Activated naive CD4-positive, alpha-beta T cell treated with anti-CD3 and anti-CD28 coated beads, Interleukin-2, amount 10 ng/mL, durations not matched to agents 7 days and 5 days (primary cell): ENCODE measurements around the gene SPOCK3.

ENCODE experiments used
- CTCF ChIA-PET: fragments of 350-600 bp; sonication (Branson Sonifier 250); formaldehyde crosslinking; loops from one replicate; lab custom pipeline; 2021; ENCODE audit warnings: antibody characterized with exemption; lab: Charles Lee
- DNase-seq: peaks from one replicate; pipeline ENCODE4 v3.0.0-alpha.2; 2020
- H3K27ac Mint-ChIP-seq: one replicate; pipeline ENCODE4 v1.8.0; 2021; ENCODE audit warnings: mild to moderate bottlenecking, moderate library complexity, mixed read lengths
- H3K27me3 Mint-ChIP-seq: one replicate; pipeline ENCODE4 v1.8.0; 2021; ENCODE audit warnings: mild to moderate bottlenecking, mixed read lengths
- H3K36me3 Mint-ChIP-seq: one replicate; pipeline ENCODE4 v1.8.0; 2021; ENCODE audit warnings: mixed read lengths
- H3K4me1 Mint-ChIP-seq: one replicate; pipeline ENCODE4 v1.8.0; 2021; ENCODE audit warnings: mixed read lengths
- H3K4me3 Mint-ChIP-seq: one replicate; pipeline ENCODE4 v1.8.0; 2021; ENCODE audit warnings: mild to moderate bottlenecking, moderate library complexity, mixed read lengths
- H3K9me3 Mint-ChIP-seq: one replicate; pipeline ENCODE4 v1.8.0; 2021; ENCODE audit warnings: mixed read lengths

The SPOCK3 gene

DNA sequence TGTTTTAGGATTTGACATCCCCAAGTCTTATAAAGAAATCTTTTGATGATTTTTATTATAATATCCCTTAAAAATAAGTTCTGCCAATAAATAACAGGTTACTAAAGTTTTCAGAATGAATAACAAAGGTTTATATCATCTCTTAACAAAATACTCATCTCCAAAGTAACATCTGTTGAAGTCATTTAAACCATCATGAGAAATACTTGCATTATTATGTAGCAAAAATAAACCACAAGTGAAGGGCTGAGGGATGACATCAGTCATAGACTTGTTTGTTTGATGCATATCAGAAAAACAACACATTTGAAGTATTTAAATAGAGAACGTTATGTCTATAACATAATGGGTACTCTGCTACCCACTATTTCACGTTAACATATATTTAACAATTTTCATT is 114.9 kb downstream of the SPOCK3 start:
- CTCF ChIA-PET, result no interaction called here
- no peak for DNase-seq
- H3K4me3 Mint-ChIP-seq, result no peak overlapping the region
- no peaks in the 10 kb centered on the region for H3K27me3 Mint-ChIP-seq
- no peaks in the 10 kb centered on the region for H3K36me3 Mint-ChIP-seq
- no peaks in the 10 kb centered on the region for H3K4me1 Mint-ChIP-seq
- peaks cover under 1% of the 10 kb centered on the region for H3K9me3 Mint-ChIP-seq
- no peak overlapping the region for H3K27ac Mint-ChIP-seq

DNA sequence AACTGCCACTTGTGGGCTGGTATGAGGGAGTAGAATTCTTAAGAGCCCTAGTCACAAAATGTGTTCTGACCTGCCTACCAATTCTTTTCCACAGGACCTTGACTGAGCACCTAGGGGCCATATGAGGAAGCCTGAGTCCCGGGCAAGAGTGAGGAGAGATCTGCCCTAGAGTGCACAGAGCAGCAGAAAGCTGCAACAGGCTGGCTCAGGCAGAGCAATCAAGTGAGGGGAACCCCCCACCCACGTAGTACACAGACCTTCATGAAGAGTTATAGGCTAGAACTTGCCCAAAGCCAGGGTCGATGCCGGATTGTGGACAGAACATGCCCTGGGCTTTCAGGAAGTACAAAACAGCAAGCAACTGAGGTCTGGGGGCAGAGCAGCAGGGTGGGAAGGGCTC is 117.0 kb downstream of the SPOCK3 start:
- no peaks in the 10 kb centered on the region for H3K4me1 Mint-ChIP-seq
- H3K36me3 Mint-ChIP-seq, result no peaks in the 10 kb centered on the region
- DNase-seq, result no peak
- CTCF ChIA-PET, result no interaction called here
- no peaks in the 10 kb centered on the region for H3K27me3 Mint-ChIP-seq
- H3K4me3 Mint-ChIP-seq, result no peak overlapping the region
- no peaks in the 10 kb centered on the region for H3K9me3 Mint-ChIP-seq
- no peak overlapping the region for H3K27ac Mint-ChIP-seq

DNA sequence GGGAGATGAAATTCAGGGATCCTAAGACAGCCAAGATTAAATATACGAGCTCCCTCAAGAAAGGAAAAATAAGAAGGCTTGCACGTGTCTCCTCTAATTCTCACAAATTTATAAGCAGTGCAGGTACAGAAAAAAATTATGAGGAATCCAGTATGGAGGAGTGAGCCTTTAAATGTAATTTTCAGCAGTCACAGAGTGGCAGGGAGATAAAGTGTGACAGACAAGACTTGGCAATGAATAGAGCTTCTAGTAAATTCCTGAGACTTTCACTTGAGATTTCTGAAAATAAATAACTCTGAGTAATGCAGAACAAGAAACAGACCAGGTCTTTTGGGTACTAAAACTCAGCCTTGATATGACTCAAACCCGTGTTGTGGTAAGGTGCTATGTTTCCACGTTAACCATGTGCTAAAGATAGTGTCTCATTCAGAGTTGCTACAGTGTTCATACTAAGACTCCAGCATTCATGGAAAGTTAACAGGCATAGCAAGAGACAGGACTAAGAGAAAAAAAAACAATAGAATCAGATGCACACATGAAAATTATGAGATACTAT is 119.8 kb downstream of the SPOCK3 start:
- Mint-ChIP-seq H3K27ac (no peak overlapping the region), H3K4me1 (no peaks in the 10 kb centered on the region), H3K9me3 (no peaks in the 10 kb centered on the region), H3K27me3 (no peaks in the 10 kb centered on the region), H3K4me3 (no peak overlapping the region), H3K36me3 (no peaks in the 10 kb centered on the region)
- CTCF ChIA-PET, result no interaction called here
- no peak for DNase-seq

DNA sequence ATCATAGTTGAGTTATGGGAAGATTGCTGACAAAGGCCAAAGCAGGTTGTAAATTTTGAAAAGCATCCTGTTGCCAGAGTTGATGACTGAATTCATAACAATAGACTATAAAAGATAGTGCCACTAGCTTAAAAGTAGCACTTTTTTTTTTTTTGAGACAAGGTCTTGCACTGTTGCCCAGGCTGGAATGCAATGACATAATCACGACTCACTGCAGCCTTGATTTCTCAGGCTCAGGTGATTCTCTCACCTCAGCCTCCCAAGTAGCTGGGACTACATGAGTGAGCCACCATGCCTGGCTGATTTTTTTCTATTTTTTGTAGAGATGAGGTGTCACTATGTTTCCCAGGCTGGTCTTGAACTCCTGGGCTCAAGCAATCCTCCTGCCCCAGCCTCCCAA is 122.7 kb downstream of the SPOCK3 start:
- no peaks in the 10 kb centered on the region for H3K36me3 Mint-ChIP-seq
- no peak for DNase-seq
- CTCF ChIA-PET, result no interaction called here
- no peaks in the 10 kb centered on the region for H3K9me3 Mint-ChIP-seq
- no peak overlapping the region for H3K4me3 Mint-ChIP-seq
- no peak overlapping the region for H3K27ac Mint-ChIP-seq
- no peaks in the 10 kb centered on the region for H3K27me3 Mint-ChIP-seq
- no peaks in the 10 kb centered on the region for H3K4me1 Mint-ChIP-seq

DNA sequence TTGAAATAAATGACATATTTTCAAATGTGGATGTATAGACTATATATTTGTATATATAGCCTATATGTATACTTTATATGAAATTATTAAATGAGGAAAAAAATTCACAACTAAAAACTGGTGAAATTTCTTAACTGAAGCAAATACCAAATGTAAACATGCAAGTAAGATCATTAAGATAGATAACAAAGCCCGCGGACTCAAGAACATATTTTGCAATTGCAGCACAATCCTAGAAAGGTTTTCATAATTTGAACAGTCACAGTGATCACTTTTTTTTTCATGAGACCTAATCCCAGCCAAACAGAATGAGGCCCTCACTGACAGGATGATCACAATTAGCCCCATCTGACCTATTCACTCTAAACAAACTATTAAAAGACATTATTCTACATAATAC is 123.2 kb downstream of the SPOCK3 start:
- Mint-ChIP-seq H3K27me3 (no peaks in the 10 kb centered on the region), H3K27ac (no peak overlapping the region), H3K4me1 (no peaks in the 10 kb centered on the region), H3K4me3 (no peak overlapping the region), H3K36me3 (no peaks in the 10 kb centered on the region), H3K9me3 (peaks cover 2% of the 10 kb centered on the region)
- DNase-seq, result no peak
- CTCF ChIA-PET, result no interaction called here

DNA sequence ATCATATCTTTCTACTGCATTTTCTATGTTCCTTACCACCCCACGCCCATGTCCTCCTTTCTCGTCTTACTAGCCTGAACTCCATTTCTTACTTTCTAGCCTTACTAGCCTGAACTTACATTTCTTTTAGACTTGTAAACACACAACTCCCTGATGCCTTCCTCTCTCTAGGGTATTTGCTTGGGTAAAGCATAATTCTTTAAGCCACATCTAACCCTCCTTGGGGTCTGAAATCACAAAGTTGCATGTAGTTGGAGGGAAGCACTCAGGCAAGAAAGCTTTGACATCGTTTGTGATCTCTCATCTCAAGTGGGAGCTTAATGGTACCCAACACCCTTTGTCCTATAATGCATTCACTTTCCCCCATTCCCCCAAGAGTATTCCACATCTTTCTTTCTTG is 124.4 kb downstream of the SPOCK3 start:
- H3K9me3 Mint-ChIP-seq, result peaks cover 2% of the 10 kb centered on the region
- H3K4me3 Mint-ChIP-seq, result no peak overlapping the region
- CTCF ChIA-PET, result no interaction called here
- H3K27ac Mint-ChIP-seq, result no peak overlapping the region
- DNase-seq, result no peak
- no peaks in the 10 kb centered on the region for H3K4me1 Mint-ChIP-seq
- H3K27me3 Mint-ChIP-seq, result no peaks in the 10 kb centered on the region
- no peaks in the 10 kb centered on the region for H3K36me3 Mint-ChIP-seq

DNA sequence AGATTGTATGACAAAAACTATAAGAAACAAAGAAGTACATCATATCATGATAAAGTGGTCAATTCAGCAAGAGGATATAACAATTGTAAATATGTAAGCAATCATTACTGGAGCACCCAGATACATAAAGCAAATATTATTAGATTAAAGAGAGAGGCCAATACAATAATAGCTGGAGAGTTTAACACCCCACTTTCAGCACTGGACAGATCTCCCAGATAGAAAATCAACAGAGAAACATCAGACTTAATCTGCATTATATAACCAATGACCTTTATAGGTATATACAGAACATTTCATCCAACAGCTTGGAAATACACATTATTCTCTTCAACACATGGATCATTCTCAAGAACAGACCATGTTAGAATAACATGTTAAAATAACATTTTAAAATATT is 128.4 kb downstream of the SPOCK3 start:
- CTCF ChIA-PET, result no interaction called here
- Mint-ChIP-seq H3K27ac (no peak overlapping the region), H3K27me3 (no peaks in the 10 kb centered on the region), H3K4me1 (no peaks in the 10 kb centered on the region), H3K9me3 (peaks cover 2% of the 10 kb centered on the region), H3K36me3 (no peaks in the 10 kb centered on the region), H3K4me3 (no peak overlapping the region)
- no peak for DNase-seq

DNA sequence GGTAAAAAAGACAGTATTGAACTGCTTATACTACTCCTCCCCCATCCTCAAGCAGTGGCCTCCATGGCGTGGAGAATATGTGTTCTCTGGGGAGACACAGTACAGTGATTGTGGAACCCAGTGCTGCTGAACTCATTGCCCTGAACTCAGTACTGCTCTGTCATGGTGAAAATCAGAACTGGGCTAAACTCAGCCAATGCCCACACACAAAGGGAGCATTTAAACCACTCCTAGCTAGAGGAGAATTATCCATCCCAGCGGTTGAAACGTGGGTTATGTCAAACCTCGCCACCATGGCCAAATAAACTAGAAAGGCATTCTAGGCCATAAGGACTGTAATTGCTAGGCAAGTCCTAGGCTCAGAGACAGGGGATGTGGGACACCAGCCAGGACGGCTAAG is 131.8 kb downstream of the SPOCK3 start:
- H3K27ac Mint-ChIP-seq, result no peak overlapping the region
- H3K9me3 Mint-ChIP-seq, result peaks cover 2% of the 10 kb centered on the region
- no peaks in the 10 kb centered on the region for H3K27me3 Mint-ChIP-seq
- no peaks in the 10 kb centered on the region for H3K36me3 Mint-ChIP-seq
- CTCF ChIA-PET, result no interaction called here
- DNase-seq, result no peak
- no peaks in the 10 kb centered on the region for H3K4me1 Mint-ChIP-seq
- H3K4me3 Mint-ChIP-seq, result no peak overlapping the region

DNA sequence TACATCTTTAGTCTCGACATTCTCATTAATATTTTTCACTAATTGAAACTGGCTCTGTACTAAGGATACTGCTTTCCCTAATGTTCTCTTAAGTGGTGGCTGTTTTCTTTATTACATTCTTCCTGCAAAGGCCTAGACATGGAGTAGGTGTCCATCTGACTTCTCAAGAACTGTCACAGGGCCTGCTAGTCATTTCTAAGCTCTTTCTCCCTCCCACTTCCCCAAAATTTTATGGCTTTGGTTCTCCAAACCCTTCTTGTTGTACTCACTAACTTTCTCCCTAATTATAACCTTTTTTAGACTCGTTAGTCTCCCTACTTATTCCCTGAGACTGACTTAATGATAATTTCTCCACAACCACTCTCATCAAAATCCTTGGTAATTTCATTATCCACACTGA is 133.3 kb downstream of the SPOCK3 start:
- no peaks in the 10 kb centered on the region for H3K9me3 Mint-ChIP-seq
- H3K27ac Mint-ChIP-seq, result no peak overlapping the region
- H3K4me1 Mint-ChIP-seq, result no peaks in the 10 kb centered on the region
- H3K4me3 Mint-ChIP-seq, result no peak overlapping the region
- no peaks in the 10 kb centered on the region for H3K27me3 Mint-ChIP-seq
- DNase-seq, result no peak
- H3K36me3 Mint-ChIP-seq, result no peaks in the 10 kb centered on the region
- CTCF ChIA-PET, result no interaction called here

DNA sequence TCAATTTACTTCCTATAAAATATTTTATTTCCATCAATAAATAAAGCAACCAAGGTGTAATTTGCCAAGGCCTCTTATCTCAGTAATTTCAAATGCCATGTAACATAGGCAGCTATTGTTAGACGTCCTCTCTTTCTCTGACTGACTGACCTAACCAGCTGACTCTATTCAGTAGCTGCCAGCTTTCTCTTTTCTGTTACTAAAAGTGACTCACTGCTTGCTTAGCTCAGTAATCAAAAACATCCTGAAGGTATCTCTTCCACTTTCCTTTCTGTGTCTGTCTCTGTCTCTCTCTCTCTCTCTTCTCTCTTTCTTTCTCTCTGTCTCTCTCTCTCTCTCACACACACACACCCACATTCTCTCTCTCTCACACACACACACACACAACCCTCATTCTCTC is 134.2 kb downstream of the SPOCK3 start:
- DNase-seq, result no peak
- CTCF ChIA-PET, result no interaction called here
- no peak overlapping the region for H3K27ac Mint-ChIP-seq
- H3K4me3 Mint-ChIP-seq, result no peak overlapping the region
- no peaks in the 10 kb centered on the region for H3K27me3 Mint-ChIP-seq
- H3K9me3 Mint-ChIP-seq, result no peaks in the 10 kb centered on the region
- no peaks in the 10 kb centered on the region for H3K36me3 Mint-ChIP-seq
- H3K4me1 Mint-ChIP-seq, result no peaks in the 10 kb centered on the region

DNA sequence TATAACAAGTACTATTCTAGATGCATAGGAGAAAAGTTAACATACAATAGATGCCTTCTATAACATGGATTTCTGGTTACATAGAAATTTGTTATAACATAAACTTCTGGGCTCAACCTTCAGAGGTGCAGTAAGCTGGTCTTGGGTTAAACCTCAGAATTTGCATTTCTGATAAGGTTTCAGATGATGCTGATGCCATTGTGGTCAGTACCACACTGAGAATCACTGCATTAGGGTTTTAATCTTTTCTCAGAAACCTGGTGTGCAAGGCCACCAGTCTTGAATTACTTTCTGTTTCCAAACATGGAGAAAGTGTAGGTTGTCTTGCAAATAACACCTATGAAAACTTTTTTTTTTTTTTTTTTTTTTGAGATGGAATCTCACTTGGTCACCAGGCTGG is 146.2 kb downstream of the SPOCK3 start:
- Mint-ChIP-seq H3K9me3 (peaks cover 2% of the 10 kb centered on the region), H3K4me1 (no peaks in the 10 kb centered on the region), H3K27me3 (no peaks in the 10 kb centered on the region), H3K27ac (no peak overlapping the region), H3K36me3 (no peaks in the 10 kb centered on the region), H3K4me3 (no peak overlapping the region)
- DNase-seq, result no peak
- CTCF ChIA-PET, result no interaction called here

DNA sequence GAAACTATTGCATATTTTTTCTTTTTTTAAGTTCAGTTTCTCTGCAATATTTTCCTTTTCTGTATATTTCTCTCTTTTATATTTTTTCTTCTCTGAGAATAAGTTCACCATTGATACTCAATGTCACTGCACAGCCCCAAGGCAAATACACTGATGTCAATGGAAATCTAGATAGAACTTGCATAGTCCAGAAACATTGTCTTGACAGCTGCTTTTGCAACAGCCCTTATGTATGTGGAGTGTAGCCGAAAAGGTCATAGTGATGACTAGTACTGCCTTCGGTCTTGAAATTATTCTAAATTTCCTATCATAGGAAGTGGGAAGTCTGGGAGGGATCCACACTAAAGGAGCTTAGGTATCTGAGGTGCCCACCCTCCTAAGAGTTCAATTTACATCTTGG is 150.0 kb downstream of the SPOCK3 start:
- H3K4me1 Mint-ChIP-seq, result no peaks in the 10 kb centered on the region

DNA sequence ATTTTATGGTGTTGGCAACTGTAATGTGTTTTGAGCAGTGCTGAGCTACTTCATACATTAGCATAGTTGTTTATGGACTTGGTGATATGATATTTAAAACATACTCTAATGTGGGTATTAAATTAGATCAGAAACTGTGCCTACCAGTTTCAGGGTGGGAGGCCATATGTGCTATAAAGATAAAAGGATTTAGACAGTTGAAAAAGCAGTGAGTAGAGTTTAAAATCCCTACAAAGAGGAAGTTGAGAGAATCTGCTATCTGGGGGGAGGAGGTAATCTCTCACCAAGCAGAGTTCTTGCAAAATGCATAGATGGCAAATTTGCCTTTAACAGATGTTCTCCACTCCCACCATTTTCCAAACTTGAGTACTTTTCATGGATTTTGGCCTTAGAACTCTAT is 154.5 kb downstream of the SPOCK3 start:
- Mint-ChIP-seq H3K27ac (no peak overlapping the region), H3K36me3 (no peaks in the 10 kb centered on the region), H3K9me3 (peaks cover 3% of the 10 kb centered on the region), H3K4me3 (no peak overlapping the region), H3K27me3 (no peaks in the 10 kb centered on the region), H3K4me1 (no peaks in the 10 kb centered on the region)
- DNase-seq, result no peak
- CTCF ChIA-PET, result no interaction called here

More for the DNA sequence above, 150.0 kb downstream of the SPOCK3 start:
- Mint-ChIP-seq H3K36me3 (no peaks in the 10 kb centered on the region), H3K4me3 (no peak overlapping the region), H3K9me3 (peaks cover 3% of the 10 kb centered on the region), H3K27me3 (no peaks in the 10 kb centered on the region), H3K27ac (no peak overlapping the region)
- no peak for DNase-seq
- CTCF ChIA-PET, result no interaction called here

DNA sequence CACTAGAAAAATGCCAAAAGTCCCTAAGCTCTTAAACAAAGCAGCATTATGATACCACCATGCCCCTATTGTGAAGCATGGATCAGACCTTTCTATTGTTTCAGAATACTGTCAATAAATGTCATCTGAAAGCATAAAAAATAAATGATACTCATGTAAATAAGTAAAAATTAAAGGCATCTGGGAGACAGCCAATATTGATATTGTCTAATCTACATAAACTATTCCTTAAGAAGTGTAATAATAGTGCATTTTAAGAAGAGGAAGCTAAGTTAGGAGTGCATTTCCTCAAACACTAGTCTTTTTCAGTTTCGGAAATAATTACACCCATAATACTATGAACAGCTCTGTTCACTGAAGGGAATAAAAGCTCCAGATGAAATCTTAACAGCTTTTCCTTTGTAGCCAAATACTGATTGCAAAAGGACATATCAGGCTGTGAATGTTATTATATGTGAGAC is 181.6 kb downstream of the SPOCK3 start:
- H3K4me1 Mint-ChIP-seq, result no peaks in the 10 kb centered on the region
- no peak for DNase-seq
- no peaks in the 10 kb centered on the region for H3K36me3 Mint-ChIP-seq
- H3K4me3 Mint-ChIP-seq, result no peak overlapping the region
- no peaks in the 10 kb centered on the region for H3K9me3 Mint-ChIP-seq
- H3K27me3 Mint-ChIP-seq, result no peaks in the 10 kb centered on the region
- CTCF ChIA-PET, result no interaction called here
- H3K27ac Mint-ChIP-seq, result no peak overlapping the region

DNA sequence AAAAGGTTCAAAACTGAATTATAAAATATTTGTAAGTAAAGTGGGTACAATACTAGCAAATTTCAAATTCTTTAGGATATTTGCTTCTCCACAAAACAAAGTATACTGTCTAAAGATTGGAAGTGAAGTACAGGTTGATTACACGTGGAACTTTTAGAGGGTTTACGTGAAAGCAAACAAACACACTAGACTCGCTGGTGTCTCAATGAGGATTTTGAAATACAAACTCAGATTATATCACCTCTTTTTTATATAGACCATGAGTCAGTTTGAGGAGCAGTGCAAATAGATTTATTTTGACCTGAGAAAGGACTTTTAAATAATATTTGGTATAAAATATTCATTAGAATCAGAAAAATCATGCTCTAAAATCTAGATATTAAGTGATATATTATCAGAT is 185.0 kb downstream of the SPOCK3 start:
- H3K36me3 Mint-ChIP-seq, result no peaks in the 10 kb centered on the region
- no peaks in the 10 kb centered on the region for H3K4me1 Mint-ChIP-seq
- no peak overlapping the region for H3K4me3 Mint-ChIP-seq
- CTCF ChIA-PET, result no interaction called here
- no peaks in the 10 kb centered on the region for H3K9me3 Mint-ChIP-seq
- DNase-seq, result no peak
- H3K27me3 Mint-ChIP-seq, result no peaks in the 10 kb centered on the region
- no peak overlapping the region for H3K27ac Mint-ChIP-seq

DNA sequence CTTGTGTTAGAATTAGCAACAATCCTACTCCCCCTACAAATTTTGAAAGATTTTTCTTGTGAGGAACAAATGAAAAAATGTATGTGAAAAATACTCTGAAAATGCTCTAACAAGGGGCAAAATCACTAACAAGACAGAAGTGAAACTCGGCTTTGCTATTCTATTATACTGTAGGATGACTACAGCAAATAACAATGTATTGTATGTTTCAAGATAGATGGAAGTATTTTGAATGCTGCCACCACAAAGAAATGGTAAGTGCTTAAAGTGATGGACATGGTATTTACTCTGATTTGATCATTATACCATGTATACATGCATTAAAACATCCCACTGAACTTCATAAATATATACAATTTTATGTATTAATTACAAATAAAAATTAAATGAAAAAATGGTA is 192.8 kb downstream of the SPOCK3 start:
- no peaks in the 10 kb centered on the region for H3K27me3 Mint-ChIP-seq
- no peak for DNase-seq
- CTCF ChIA-PET, result no interaction called here
- no peaks in the 10 kb centered on the region for H3K36me3 Mint-ChIP-seq
- H3K9me3 Mint-ChIP-seq, result no peaks in the 10 kb centered on the region
- no peak overlapping the region for H3K27ac Mint-ChIP-seq
- H3K4me3 Mint-ChIP-seq, result no peak overlapping the region
- H3K4me1 Mint-ChIP-seq, result no peaks in the 10 kb centered on the region
